ENCODE data around the gene INO80E.

DNA sequence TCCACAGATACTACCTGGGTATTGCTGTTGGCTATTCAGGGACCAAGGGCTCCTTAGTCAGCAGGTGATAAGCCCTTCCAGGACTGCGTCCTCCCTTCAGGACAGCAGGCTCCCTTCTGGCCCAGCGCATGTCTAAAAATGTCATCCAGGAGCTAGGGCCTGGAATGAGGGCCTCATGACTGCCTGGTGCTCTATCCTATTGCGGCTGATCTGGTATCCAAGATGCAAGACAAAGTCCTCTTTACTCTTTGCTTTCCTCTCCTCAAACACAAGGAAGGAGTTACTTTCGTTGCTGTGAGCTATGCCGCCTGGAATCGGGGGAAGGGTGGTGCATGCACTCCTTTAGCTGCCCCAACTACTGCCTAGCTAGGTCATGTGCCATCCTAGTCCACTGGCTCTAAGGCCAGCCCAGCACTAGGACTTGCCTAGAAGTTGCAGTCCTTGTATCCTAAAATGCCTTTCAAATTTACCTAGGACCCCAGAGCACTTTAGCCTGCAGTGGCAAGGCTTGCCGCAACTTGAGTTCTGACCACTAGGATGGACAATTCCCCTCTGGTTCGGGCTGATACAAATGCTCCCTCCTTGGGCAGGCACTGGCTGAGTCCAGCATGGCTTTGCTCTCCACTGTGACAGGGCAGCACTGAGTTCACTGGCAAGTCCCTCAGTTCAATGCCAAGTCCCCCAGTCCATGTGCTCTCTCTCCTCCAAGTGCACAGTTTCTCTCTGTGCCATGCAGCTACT, 44.2 kb upstream of the INO80E start:
- TF ChIP-seq CTCF (IDR thresholded peaks at IDR 0.05 in 4 of 5, conservative IDR thresholded peaks at IDR 0.05 in 1 of 5) (no peak), POLR2A (IDR thresholded peaks at IDR 0.05) (no peak)

Data from gastrocnemius medialis (tissue), 4 donors.